ENCODE results near the gene DGCR2. TPM values are rescaled to one million over a fixed set of nuclear protein-coding genes. Genes with fewer than 3 reads are reported as not detected.

DGCR2 gene
- total and polyA plus RNA-seq, 2 of the 8 experiments (the other 6 are each of a cell fraction or from before 2014, with no cell fraction given) = 42.3 to 62.2 TPM

GRCh38 chr22:18999008-18999407, 123.2 kb downstream of the DGCR2 start:
- POLR2A ChIA-PET (ENCODE audit: partially characterized antibody) = interaction anchor here (1.0 to 1.5 kb wide), 2 partner anchors 11 to 51 kb away, joined by 3 to 5 read pairs; no protein-coding TSS in a partner anchor

More at GRCh38 chr22:18999008-18999407, 123.2 kb downstream of the DGCR2 start:
- no peak overlapping the region for H3K18ac ChIP-seq (ENCODE audit: extremely low read depth, low read length)
- no peak overlapping the region for H3K4me3 ChIP-seq (ENCODE audit: extremely low read depth in 1 of 4, insufficient read depth in 2 of 4, low read depth in 3 of 4, low read length in 4 of 4)
- H2AK5ac ChIP-seq (ENCODE audit: low read depth, low read length) = no peak overlapping the region
- no peak overlapping the region for H4K91ac ChIP-seq (replicated peaks; ENCODE audit: insufficient read length, low read length)
- H2BK20ac ChIP-seq (ENCODE audit: low read length) = no peak overlapping the region
- H2BK5ac ChIP-seq (ENCODE audit: low read depth, low read length) = no peak overlapping the region
- no peak overlapping the region for H4K8ac ChIP-seq (ENCODE audit: extremely low read depth, insufficient read depth, low read length)
- H3K4me2 ChIP-seq (ENCODE audit: insufficient read depth in 1 of 2, low read depth in 2 of 2, low read length in 2 of 2) = no peak overlapping the region
- no peak for TF ChIP-seq BACH1 (IDR thresholded peaks at IDR 0.05; ENCODE audit: low read length)
- no peak for TF ChIP-seq CREB1 (IDR thresholded peaks at IDR 0.05)
- TF ChIP-seq GABPA (IDR thresholded peaks at IDR 0.05; ENCODE audit: borderline replicate concordance, insufficient read depth, low read length) = peak; percentile 40; the same call in 1 of the 2 replicates
- no peak for TF ChIP-seq SRF (IDR thresholded peaks at IDR 0.05; ENCODE audit: low read depth, low read length)
- peak; percentile 83 to 96 (median 84) for TF ChIP-seq CTCF (IDR thresholded peaks at IDR 0.05; ENCODE audit: control extremely low read depth in 1 of 3, insufficient read depth in 1 of 3, low read depth in 1 of 3, low read length in 3 of 3)
- TF ChIP-seq RAD21 (IDR thresholded peaks at IDR 0.05 in 1 of 2, conservative IDR thresholded peaks at IDR 0.05 in 1 of 2; ENCODE audit: low read depth in 2 of 2, low read length in 2 of 2) = peak; percentile 63 to 74
- peak; percentile 40; the same call in 1 of the 2 replicates for TF ChIP-seq EGR1 (IDR thresholded peaks at IDR 0.05; ENCODE audit: borderline replicate concordance, low read depth, low read length)
- H3K9ac ChIP-seq (replicated peaks in 1 of 4; ENCODE audit: extremely low read depth in 1 of 4, low read depth in 3 of 4, low read length in 3 of 4) = no peak overlapping the region
- no peak overlapping the region for H2BK120ac ChIP-seq (replicated peaks; ENCODE audit: low read depth, low read length)
- H2BK15ac ChIP-seq (ENCODE audit: low read length) = no peak overlapping the region
- H3K27ac ChIP-seq (ENCODE audit: low read depth, low read length) = no peak overlapping the region
- no peaks in the 10 kb centered on the region; the same call in none of the 2 replicates for H3K23me2 ChIP-seq (ENCODE audit: low read depth, low read length)
- no peak overlapping the region for H3K23ac ChIP-seq (ENCODE audit: insufficient read length)
- H3K79me1 ChIP-seq (ENCODE audit: low read depth, low read length) = no peaks in the 10 kb centered on the region
- no peaks in the 10 kb centered on the region for H3K36me3 ChIP-seq (ENCODE audit: control insufficient read depth in 2 of 4, insufficient read depth in 4 of 4, low read length in 3 of 4)
- WGBS, 2 experiments (ENCODE audit: extremely low coverage in 1 of 2, insufficient coverage in 1 of 2, insufficient read length in 1 of 2, insufficient replicate concordance in 2 of 2, low coverage in 1 of 2, low lambda C conversion rate in 2 of 2, missing lambda C conversion rate in 1 of 2) = 18% methylated on average over 12 of the region's 12 CpGs; no CpG with 5 or more reads in 1 of the 2 experiments
- no peak overlapping the region for H3K56ac ChIP-seq (replicated peaks; ENCODE audit: insufficient read length, low read depth, low read length)
- FAIRE-seq (peak; percentile 48), DNase-seq (ENCODE audit: low read depth in 1 of 2, low spot score in 2 of 2) (peak; percentile 34 to 92)
- no peaks in the 10 kb centered on the region for H3K9me3 ChIP-seq (ENCODE audit: insufficient read depth in 2 of 2, low read depth in 1 of 2, low read length in 1 of 2)
- 0 out of 7 replicates have a peak, but pooled peaks cover 0 to 3% (median 0%) of the 10 kb centered on the region in 4 experiments for H3K27me3 ChIP-seq (replicated peaks in 1 of 4; ENCODE audit: control insufficient read depth in 3 of 4, extremely low read depth in 1 of 4, insufficient read depth in 3 of 4, low read length in 3 of 4)
- H2BK12ac ChIP-seq (ENCODE audit: low read depth, low read length) = no peak overlapping the region
- H4K20me1 ChIP-seq (replicated peaks in 1 of 2; ENCODE audit: control insufficient read depth in 1 of 2, insufficient read depth in 2 of 2, low read length in 2 of 2) = no peaks in the 10 kb centered on the region
- H4K5ac ChIP-seq (ENCODE audit: insufficient read length, low read depth, low read length) = no peak overlapping the region
- CTCF ChIA-PET (ENCODE audit: partially characterized antibody) = interaction anchor here (0.6 to 3.4 kb wide), 21 partner anchors 10 to 262 kb away, joined by 3 to 19 read pairs (median 6); partner anchors contain the start of gene DGCR6
- no peak overlapping the region for H3K14ac ChIP-seq (ENCODE audit: insufficient read length)
- H2AFZ ChIP-seq (ENCODE audit: low read length) = no peak overlapping the region
- H3K79me2 ChIP-seq (ENCODE audit: control insufficient read depth in 1 of 2, insufficient read depth in 2 of 2, low read length in 2 of 2) = no peaks in the 10 kb centered on the region
- H3K4me1 ChIP-seq (replicated peaks in 1 of 4; ENCODE audit: control insufficient read depth in 3 of 4, insufficient read depth in 4 of 4, low read length in 3 of 4) = peaks cover 0 to 4% (median 0%) of the 10 kb centered on the region in 4 experiments; a peak in 1 of 7 replicates
- H3K4ac ChIP-seq (replicated peaks; ENCODE audit: insufficient read length, low read depth, low read length) = no peak overlapping the region

All from H1 (cell line).